Endothelial cell of umbilical vein (primary cell): ENCODE data around the gene SLC25A26. TPM values are rescaled to one million over a fixed set of nuclear protein-coding genes. Genes with fewer than 3 reads are reported as not detected.

Source experiments
- BruUV-seq: library from RNA; stranded (reverse); fragments of 400-500 nt; replicated peaks from 2 replicates; lab custom pipeline; 2021; lab: Mats Ljungman, UMichigan
- CTCF ChIA-PET: fragments of 300-600, 350-600 bp; sonication (Branson Sonifier 250); formaldehyde crosslinking; loops from one replicate; lab custom pipeline; 2021; ENCODE audit warnings: antibody characterized with exemption, inconsistent platforms; lab: Charles Lee
- POLR2A ChIA-PET: fragments of 300-600, 350-600 bp; sonication (Branson Sonifier 250); formaldehyde crosslinking; loops from one replicate; lab custom pipeline; 2021; ENCODE audit warnings: antibody characterized with exemption, inconsistent platforms; lab: Charles Lee
- DNase-seq: peaks from one replicate; pipeline ENCODE4 v3.0.0-alpha.2; 2011; ENCODE audit warnings: low read depth, low spot score
- FAIRE-seq: peaks from 2 replicates; lab custom pipeline; 2011; peaks lifted over from hg19 to GRCh38; lab: Jason Lieb, UNC
- H2AFZ ChIP-seq: 2 replicates; pipeline ENCODE4 v1.6.0; 2012; ENCODE audit warnings: low read depth, low read length, control low read depth, inconsistent platforms
- H3K27ac ChIP-seq: 2 replicates; pipeline ENCODE4 v1.5.1; 2011; ENCODE audit warnings: low read depth, mild to moderate bottlenecking, control low read depth, low read length, moderate library complexity; ENCODE audit not compliant: insufficient read depth
- H3K27me3 ChIP-seq, 2 experiments: 2 replicates each; pipeline versions ENCODE4 v1.6.0 to v1.6.1; 2011; ENCODE audit warnings: low read length in 2 of 2, mixed read lengths in 1 of 2; ENCODE audit not compliant: control insufficient read depth in 2 of 2, insufficient read depth in 2 of 2
- H3K36me3 ChIP-seq, 2 experiments: 2 replicates in 1 of 2; 3 replicates in 1 of 2; pipeline ENCODE4 v1.5.1; 2011; ENCODE audit warnings: low read length in 2 of 2, mild to moderate bottlenecking in 1 of 2, moderate library complexity in 1 of 2; ENCODE audit not compliant: control insufficient read depth in 2 of 2, insufficient read depth in 2 of 2; ENCODE audit errors: extremely low read depth in 1 of 2
- H3K4me1 ChIP-seq: 3 replicates; pipeline ENCODE4 v1.5.1; 2011; ENCODE audit warnings: mild to moderate bottlenecking, low read length; ENCODE audit not compliant: control insufficient read depth, insufficient read depth; ENCODE audit errors: extremely low read depth
- H3K4me2 ChIP-seq: 2 replicates; pipeline ENCODE4 v1.6.1; 2011; ENCODE audit warnings: low read length, control low read depth, mixed read lengths; ENCODE audit not compliant: insufficient read depth
- H3K4me3 ChIP-seq, 3 experiments: fragments of 200-600 bp in 1 of 3; sonication (generic), shearing (Covaris generic) in 1 of 3; replicated peaks in 1 of 3; 2 replicates each; pipeline ENCODE4 v1.5.1; 2011 to 2016; ENCODE audit warnings: control low read depth in 3 of 3, low read length in 3 of 3, mild to moderate bottlenecking in 2 of 3, inconsistent platforms in 1 of 3, low read depth in 1 of 3, moderate library complexity in 1 of 3; ENCODE audit not compliant: insufficient read depth in 1 of 3
- H3K79me2 ChIP-seq: 2 replicates; pipeline ENCODE4 v1.6.0; 2012; ENCODE audit warnings: low read length, inconsistent platforms; ENCODE audit not compliant: control insufficient read depth, insufficient read depth
- H3K9ac ChIP-seq: replicated peaks from 2 replicates; pipeline ENCODE3; 2011; ENCODE audit warnings: low read length, control low read depth; ENCODE audit not compliant: insufficient read depth; ENCODE audit errors: extremely low read depth
- H3K9me1 ChIP-seq: replicated peaks from 3 replicates; pipeline ENCODE4 v1.6.0; 2011; ENCODE audit warnings: mild to moderate bottlenecking, low read length; ENCODE audit not compliant: control insufficient read depth, insufficient read depth; ENCODE audit errors: extremely low read depth
- H3K9me3 ChIP-seq: replicated peaks from 2 replicates; pipeline ENCODE4 v1.5.1; 2012; ENCODE audit warnings: low read length, inconsistent platforms; ENCODE audit not compliant: control insufficient read depth, insufficient read depth
- H4K20me1 ChIP-seq: replicated peaks from 2 replicates; pipeline ENCODE3; 2011; ENCODE audit warnings: mild to moderate bottlenecking, low read length; ENCODE audit not compliant: control insufficient read depth, insufficient read depth; ENCODE audit errors: extremely low read depth
- EZH2 ChIP-seq: IDR thresholded peaks from 2 replicates; pipeline ENCODE4 v1.6.1; 2012; ENCODE audit warnings: borderline replicate concordance, low read depth, mild to moderate bottlenecking, moderate library complexity, low read length, inconsistent platforms; ENCODE audit not compliant: severe bottlenecking
- FOS ChIP-seq: IDR thresholded peaks from 2 replicates; pipeline ENCODE4 v1.6.1; 2011; ENCODE audit warnings: mild to moderate bottlenecking, low read length, moderate library complexity, borderline replicate concordance; ENCODE audit not compliant: insufficient read depth
- GATA2 ChIP-seq: IDR thresholded peaks from 2 replicates; pipeline ENCODE4 v1.7.0; 2011; ENCODE audit warnings: low read depth, mild to moderate bottlenecking, moderate library complexity, mixed read lengths, low read length; ENCODE audit not compliant: insufficient read length, insufficient read depth
- JUN ChIP-seq: IDR thresholded peaks from 2 replicates; pipeline ENCODE4 v1.6.1; 2011; ENCODE audit warnings: borderline replicate concordance, low read depth; ENCODE audit not compliant: insufficient read length, insufficient read depth
- MYC ChIP-seq: IDR thresholded peaks from one replicate; pipeline ENCODE4 v1.6.1; 2011; ENCODE audit warnings: mild to moderate bottlenecking, low read depth, low read length
- POLR2A ChIP-seq: IDR thresholded peaks from 2 replicates; pipeline ENCODE4 v1.6.1; 2012; ENCODE audit warnings: low read depth, mild to moderate bottlenecking, control low read depth, low read length
- POLR2AphosphoS5 ChIP-seq: IDR thresholded peaks from 2 replicates; pipeline ENCODE4 v1.6.1; 2012; ENCODE audit warnings: low read depth, mild to moderate bottlenecking, control low read depth, low read length, moderate library complexity; ENCODE audit not compliant: insufficient read depth
- dilution Hi-C: fragments of 300-500 bp; cut with MboI; formaldehyde crosslinking; loops from one replicate; pipeline ENCODE4 v1.15.0; 2019; ENCODE audit warnings: low sequenced_read_pairs; ENCODE audit not compliant: extremely low pct_ligation_motif_present
- intact Hi-C: fragments of 100-400 bp; cut with micrococcal nuclease; formaldehyde crosslinking; loops from one replicate; pipeline ENCODE4 v1.10.0; 2022
- polyA plus RNA-seq, 4 experiments: library from polyadenylated mRNA; depleted of rRNA in 3 of 4; stranded (reverse) in 3 of 4; unstranded in 1 of 4; fragments of >200 nt; gene quantifications; 2 replicates each; pipeline versions ENCODE4 v1.2.1 to v1.2.3, GENCODE V29; 2011 to 2012; ENCODE audit warnings: missing spikeins in 1 of 4
- total RNA-seq: library from RNA; stranded (reverse); gene quantifications from 2 replicates; pipeline ENCODE4 v1.2.3, GENCODE V29; 2021
- TF ChIP-seq, protein P1 (sequence below): IDR thresholded peaks from 2 replicates; pipeline ENCODE4 v1.6.1; 2011; ENCODE audit not compliant: insufficient read depth, insufficient read length

Gene SLC25A26
- total and polyA plus RNA-seq, 2 donors (not counting 3 experiments of a cell fraction or from before 2014, with no cell fraction given), result 11.8 to 23.5 TPM

DNA sequence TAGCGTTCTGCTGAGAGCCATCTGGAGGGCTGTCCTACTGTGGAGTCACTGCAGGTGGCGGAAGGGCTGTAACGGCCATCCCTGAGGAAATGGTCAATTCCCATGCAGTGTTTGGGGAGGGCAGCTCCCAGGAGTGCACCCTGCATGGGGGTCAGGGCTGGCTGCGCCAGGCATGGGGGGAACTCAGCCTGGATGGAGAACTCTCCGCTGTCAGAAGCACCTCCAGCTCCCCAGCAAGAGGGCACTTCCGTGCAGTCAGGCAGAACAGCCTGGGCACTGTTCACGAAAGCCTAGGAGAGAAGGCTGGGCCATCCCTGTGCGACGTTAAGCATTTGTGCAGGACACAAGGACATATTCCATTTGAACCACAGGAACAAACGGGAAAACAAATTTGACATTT is 174.8 kb downstream of the SLC25A26 start:
- no TSS peak for BruUV-seq
- Histone ChIP-seq H3K27me3 (no peaks in the 10 kb centered on the region), H3K36me3 (peaks cover 9 to 32% of the 10 kb centered on the region in 2 experiments), H3K4me2 (no peak overlapping the region), H3K27ac (no peak overlapping the region), H3K4me3 (no peak overlapping the region), H3K9ac (no peak overlapping the region), H3K9me1 (no peaks in the 10 kb centered on the region), H3K4me1 (peaks cover 30% of the 10 kb centered on the region), H3K9me3 (no peaks in the 10 kb centered on the region), H2AFZ (no peak overlapping the region), H4K20me1 (no peaks in the 10 kb centered on the region), H3K79me2 (no peaks in the 10 kb centered on the region)
- ChIA-PET CTCF (interaction anchor here (2.7 to 4.0 kb wide), 2 partner anchors 17 to 118 kb away, joined by 25 to 26 read pairs; no protein-coding TSS in a partner anchor), POLR2A (no interaction called here)
- FAIRE-seq, result no peak
- dilution Hi-C loops (loop anchor here (25.0 kb wide), 1 partner anchor 417 kb away; no protein-coding TSS in a partner anchor), intact Hi-C loops (no loop called here)
- TF ChIP-seq POLR2AphosphoS5 (no peak), POLR2A (no peak), EZH2 (no peak), JUN (no peak), MYC (no peak), GATA2 (no peak), FOS (no peak)
- TF ChIP-seq, protein P1, sequence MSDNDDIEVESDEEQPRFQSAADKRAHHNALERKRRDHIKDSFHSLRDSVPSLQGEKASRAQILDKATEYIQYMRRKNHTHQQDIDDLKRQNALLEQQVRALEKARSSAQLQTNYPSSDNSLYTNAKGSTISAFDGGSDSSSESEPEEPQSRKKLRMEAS, result no peak
- DNase-seq, result no peak
